Measurements from ENCODE around the gene MCC. TPM values are rescaled to one million over a fixed set of nuclear protein-coding genes. Genes with fewer than 3 reads are reported as not detected.

Gene MCC
- total and polyA plus RNA-seq, 12 donors, result 1.8 to 12.6 (median 8.9) TPM

- no peak overlapping the region for H3K27ac ChIP-seq
- no peaks in the 10 kb centered on the region for H3K27me3 ChIP-seq
- H3K4me1 ChIP-seq (replicated peaks in 1 of 2), result no peaks in the 10 kb centered on the region
- TF ChIP-seq POLR2A (IDR thresholded peaks at IDR 0.05), result no peak
- TF ChIP-seq, protein P1, sequence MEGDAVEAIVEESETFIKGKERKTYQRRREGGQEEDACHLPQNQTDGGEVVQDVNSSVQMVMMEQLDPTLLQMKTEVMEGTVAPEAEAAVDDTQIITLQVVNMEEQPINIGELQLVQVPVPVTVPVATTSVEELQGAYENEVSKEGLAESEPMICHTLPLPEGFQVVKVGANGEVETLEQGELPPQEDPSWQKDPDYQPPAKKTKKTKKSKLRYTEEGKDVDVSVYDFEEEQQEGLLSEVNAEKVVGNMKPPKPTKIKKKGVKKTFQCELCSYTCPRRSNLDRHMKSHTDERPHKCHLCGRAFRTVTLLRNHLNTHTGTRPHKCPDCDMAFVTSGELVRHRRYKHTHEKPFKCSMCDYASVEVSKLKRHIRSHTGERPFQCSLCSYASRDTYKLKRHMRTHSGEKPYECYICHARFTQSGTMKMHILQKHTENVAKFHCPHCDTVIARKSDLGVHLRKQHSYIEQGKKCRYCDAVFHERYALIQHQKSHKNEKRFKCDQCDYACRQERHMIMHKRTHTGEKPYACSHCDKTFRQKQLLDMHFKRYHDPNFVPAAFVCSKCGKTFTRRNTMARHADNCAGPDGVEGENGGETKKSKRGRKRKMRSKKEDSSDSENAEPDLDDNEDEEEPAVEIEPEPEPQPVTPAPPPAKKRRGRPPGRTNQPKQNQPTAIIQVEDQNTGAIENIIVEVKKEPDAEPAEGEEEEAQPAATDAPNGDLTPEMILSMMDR (IDR thresholded peaks at IDR 0.05), result no peak
- no peaks in the 10 kb centered on the region for H3K36me3 ChIP-seq (replicated peaks in 1 of 2)
- intact Hi-C loops (cut with DNase I), result no loop called here
- WGBS, 4 donors, result 70 to 87% (median 74%) methylated on average over 1 of the region's 1 CpG
- H3K9me3 ChIP-seq (replicated peaks in 1 of 3), result no peaks in the 10 kb centered on the region
- DNase-seq, result no peak
- no peak overlapping the region for H3K4me3 ChIP-seq
Measured at GRCh38 chr5:113169720-113170119, 318.5 kb downstream of the MCC start.

GRCh38 chr5:113167985-113168384 is 320.3 kb downstream of the MCC start:
- Histone ChIP-seq H3K27me3 (no peaks in the 10 kb centered on the region), H3K36me3 (replicated peaks in 1 of 2) (no peaks in the 10 kb centered on the region), H3K4me1 (replicated peaks in 1 of 2) (no peaks in the 10 kb centered on the region), H3K4me3 (no peak overlapping the region), H3K27ac (no peak overlapping the region), H3K9me3 (replicated peaks in 1 of 3) (no peaks in the 10 kb centered on the region)
- TF ChIP-seq, protein P1 (IDR thresholded peaks at IDR 0.05), result no peak
- TF ChIP-seq POLR2A (IDR thresholded peaks at IDR 0.05), result no peak
- WGBS, 4 donors, result 91 to 97% (median 96%) methylated on average over 2 of the region's 2 CpGs
- intact Hi-C loops (cut with DNase I), result no loop called here
- DNase-seq, result no peak

- no peaks in the 10 kb centered on the region for H3K27me3 ChIP-seq
- H3K36me3 ChIP-seq (replicated peaks in 1 of 2), result no peaks in the 10 kb centered on the region
- 91 to 97% (median 93%) methylated on average over 7 of the region's 7 CpGs for WGBS, 4 donors
- TF ChIP-seq, protein P1 (IDR thresholded peaks at IDR 0.05), result no peak
- TF ChIP-seq POLR2A (IDR thresholded peaks at IDR 0.05), result no peak
- H3K4me1 ChIP-seq (replicated peaks in 1 of 2), result no peaks in the 10 kb centered on the region
- intact Hi-C loops (cut with DNase I), result no loop called here
- H3K4me3 ChIP-seq, result no peak overlapping the region
- no peak for DNase-seq
- H3K27ac ChIP-seq, result no peak overlapping the region
- no peaks in the 10 kb centered on the region for H3K9me3 ChIP-seq (replicated peaks in 1 of 3)
Measured at GRCh38 chr5:113166852-113167366, 321.3 kb downstream of the MCC start.

DNA sequence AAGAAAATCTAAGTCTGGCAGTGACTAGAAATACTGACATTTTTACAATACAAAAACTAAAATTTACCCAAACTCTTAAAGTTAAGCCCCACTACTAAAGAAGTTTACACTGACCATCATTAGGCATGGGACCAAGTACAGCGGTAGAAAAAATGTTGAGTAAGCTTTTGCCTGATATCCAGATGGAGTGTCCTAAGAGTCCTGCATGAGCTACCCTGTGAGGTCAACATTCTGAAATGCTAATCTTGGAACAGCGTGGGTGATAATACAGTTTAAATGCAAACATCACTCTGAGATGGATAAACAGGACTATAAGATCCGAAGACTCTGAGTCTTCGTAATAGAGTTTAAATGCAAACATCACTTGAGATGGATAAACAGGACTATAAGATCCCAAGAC is 322.0 kb downstream of the MCC start:
- no peak for DNase-seq

More for the DNA sequence above, 322.0 kb downstream of the MCC start:
- Histone ChIP-seq H3K27me3 (no peaks in the 10 kb centered on the region), H3K4me1 (replicated peaks in 1 of 2) (no peaks in the 10 kb centered on the region), H3K4me3 (no peak overlapping the region), H3K27ac (no peak overlapping the region), H3K36me3 (replicated peaks in 1 of 2) (no peaks in the 10 kb centered on the region), H3K9me3 (replicated peaks in 1 of 3) (no peaks in the 10 kb centered on the region)
- TF ChIP-seq, protein P1 (IDR thresholded peaks at IDR 0.05), result no peak
- no peak for TF ChIP-seq POLR2A (IDR thresholded peaks at IDR 0.05)
- intact Hi-C loops (cut with DNase I), result no loop called here
- WGBS, 4 donors, result 73 to 85% (median 81%) methylated on average over 4 of the region's 4 CpGs
